KMS-11 (cell line): Measurements from ENCODE around the gene NCKAP5.

Experiments used
- H2AFZ ChIP-seq: fragments of 200-600 bp; sonication (generic); 2 replicates; pipeline ENCODE4 v1.6.1; 2016; ENCODE audit warnings: antibody characterized with exemption, mixed run types, low read depth
- H3K27ac ChIP-seq: fragments of 200-600 bp; sonication (generic); 2 replicates; pipeline ENCODE4 v1.6.1; 2016; ENCODE audit warnings: mild to moderate bottlenecking, mixed run types
- H3K27me3 ChIP-seq: fragments of 200-600 bp; sonication (generic); 2 replicates; pipeline ENCODE4 v1.6.1; 2017; ENCODE audit warnings: mild to moderate bottlenecking, low read depth, mixed run types, moderate library complexity; ENCODE audit not compliant: insufficient read depth
- H3K36me3 ChIP-seq: fragments of 200-600 bp; sonication (generic); 2 replicates; pipeline ENCODE4 v1.6.1; 2017; ENCODE audit warnings: mild to moderate bottlenecking, mixed run types; ENCODE audit not compliant: insufficient read depth
- H3K4me1 ChIP-seq: fragments of 200-600 bp; sonication (generic); 2 replicates; pipeline ENCODE4 v1.6.1; 2016; ENCODE audit warnings: mild to moderate bottlenecking, low read depth, mixed run types; ENCODE audit not compliant: poor library complexity, severe bottlenecking
- H3K4me2 ChIP-seq: fragments of 200-600 bp; sonication (generic); 2 replicates; pipeline ENCODE4 v1.7.0; 2016; ENCODE audit warnings: mild to moderate bottlenecking, mixed run types
- H3K4me3 ChIP-seq: fragments of 200-600 bp; sonication (generic); IDR thresholded peaks from 2 replicates; pipeline ENCODE4 v1.6.1; 2017; ENCODE audit warnings: low read depth, low read length, mixed read lengths; ENCODE audit not compliant: insufficient read depth
- H3K79me2 ChIP-seq: fragments of 200-600 bp; sonication (generic); 2 replicates; pipeline ENCODE4 v1.6.1; 2016; ENCODE audit warnings: low read depth, mixed run types; ENCODE audit not compliant: insufficient read depth
- H3K9ac ChIP-seq: fragments of 200-600 bp; sonication (generic); 2 replicates; pipeline ENCODE4 v1.6.1; 2016; ENCODE audit warnings: mild to moderate bottlenecking, mixed run types
- H4K20me1 ChIP-seq: fragments of 200-600 bp; sonication (generic); 2 replicates; pipeline ENCODE4 v1.6.1; 2016; ENCODE audit warnings: mild to moderate bottlenecking, mixed run types; ENCODE audit not compliant: insufficient read depth
- TF ChIP-seq, protein P1 (sequence below): fragments of 200-600 bp; sonication (generic); conservative IDR thresholded peaks from 2 replicates; pipeline ENCODE4 v1.6.1; 2017; ENCODE audit warnings: low read depth, mild to moderate bottlenecking, antibody characterized with exemption, low read length, moderate library complexity, mixed read lengths

NCKAP5 gene

DNA sequence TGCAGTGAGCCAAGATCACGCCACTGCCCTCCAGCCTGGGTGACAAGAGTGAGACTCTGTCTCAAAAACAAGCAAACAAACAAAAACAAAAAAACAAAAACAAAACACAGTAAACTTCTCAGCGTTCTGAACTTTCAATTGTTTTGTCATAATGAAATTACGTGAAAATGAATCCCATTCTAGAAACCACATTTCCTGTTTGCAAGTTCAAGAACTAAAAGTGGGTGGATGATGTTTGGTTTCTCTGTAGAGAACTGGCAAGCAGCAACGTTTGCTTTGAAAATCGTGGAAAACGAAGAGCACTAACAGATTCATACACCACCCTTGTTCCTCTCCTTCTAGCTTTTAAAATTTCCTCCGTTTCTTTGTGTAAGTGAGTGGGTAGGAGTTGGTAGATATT lies 672.2 kb downstream of the NCKAP5 start:
- Histone ChIP-seq H3K36me3 (no peaks in the 10 kb centered on the region), H3K4me2 (no peak overlapping the region), H3K27ac (no peak overlapping the region), H3K4me3 (no peak overlapping the region), H3K9ac (no peak overlapping the region), H3K4me1 (no peaks in the 10 kb centered on the region), H3K79me2 (no peaks in the 10 kb centered on the region), H3K27me3 (no peaks in the 10 kb centered on the region), H4K20me1 (no peaks in the 10 kb centered on the region), H2AFZ (no peak overlapping the region)
- TF ChIP-seq, protein P1, sequence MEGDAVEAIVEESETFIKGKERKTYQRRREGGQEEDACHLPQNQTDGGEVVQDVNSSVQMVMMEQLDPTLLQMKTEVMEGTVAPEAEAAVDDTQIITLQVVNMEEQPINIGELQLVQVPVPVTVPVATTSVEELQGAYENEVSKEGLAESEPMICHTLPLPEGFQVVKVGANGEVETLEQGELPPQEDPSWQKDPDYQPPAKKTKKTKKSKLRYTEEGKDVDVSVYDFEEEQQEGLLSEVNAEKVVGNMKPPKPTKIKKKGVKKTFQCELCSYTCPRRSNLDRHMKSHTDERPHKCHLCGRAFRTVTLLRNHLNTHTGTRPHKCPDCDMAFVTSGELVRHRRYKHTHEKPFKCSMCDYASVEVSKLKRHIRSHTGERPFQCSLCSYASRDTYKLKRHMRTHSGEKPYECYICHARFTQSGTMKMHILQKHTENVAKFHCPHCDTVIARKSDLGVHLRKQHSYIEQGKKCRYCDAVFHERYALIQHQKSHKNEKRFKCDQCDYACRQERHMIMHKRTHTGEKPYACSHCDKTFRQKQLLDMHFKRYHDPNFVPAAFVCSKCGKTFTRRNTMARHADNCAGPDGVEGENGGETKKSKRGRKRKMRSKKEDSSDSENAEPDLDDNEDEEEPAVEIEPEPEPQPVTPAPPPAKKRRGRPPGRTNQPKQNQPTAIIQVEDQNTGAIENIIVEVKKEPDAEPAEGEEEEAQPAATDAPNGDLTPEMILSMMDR: no peak

DNA sequence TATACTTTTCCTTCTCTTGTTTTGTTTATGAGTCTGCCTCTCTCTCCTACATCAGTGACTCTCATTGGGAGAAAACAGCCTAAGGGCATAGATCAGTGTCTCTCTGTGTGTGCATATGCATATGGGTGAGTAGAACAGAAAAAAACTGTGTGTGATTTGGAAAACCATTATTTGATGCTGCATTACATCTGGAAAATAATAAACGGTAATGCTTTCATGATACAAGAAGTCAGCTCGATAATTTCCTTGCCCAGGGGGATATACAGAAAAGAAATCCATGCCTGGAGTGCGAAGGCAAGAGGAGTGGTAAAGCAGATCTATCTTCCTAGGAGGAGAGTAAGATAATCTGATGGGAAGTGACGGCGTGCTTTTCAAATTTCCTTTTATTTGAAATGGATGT lies 676.8 kb downstream of the NCKAP5 start:
- H3K79me2 ChIP-seq: no peaks in the 10 kb centered on the region
- H3K27me3 ChIP-seq: no peaks in the 10 kb centered on the region
- no peak overlapping the region for H3K9ac ChIP-seq
- H4K20me1 ChIP-seq: no peaks in the 10 kb centered on the region
- no peak overlapping the region for H3K4me2 ChIP-seq
- no peaks in the 10 kb centered on the region for H3K4me1 ChIP-seq
- H2AFZ ChIP-seq: no peak overlapping the region
- H3K4me3 ChIP-seq: no peak overlapping the region
- H3K27ac ChIP-seq: no peak overlapping the region
- H3K36me3 ChIP-seq: no peaks in the 10 kb centered on the region
- TF ChIP-seq, protein P1: no peak

DNA sequence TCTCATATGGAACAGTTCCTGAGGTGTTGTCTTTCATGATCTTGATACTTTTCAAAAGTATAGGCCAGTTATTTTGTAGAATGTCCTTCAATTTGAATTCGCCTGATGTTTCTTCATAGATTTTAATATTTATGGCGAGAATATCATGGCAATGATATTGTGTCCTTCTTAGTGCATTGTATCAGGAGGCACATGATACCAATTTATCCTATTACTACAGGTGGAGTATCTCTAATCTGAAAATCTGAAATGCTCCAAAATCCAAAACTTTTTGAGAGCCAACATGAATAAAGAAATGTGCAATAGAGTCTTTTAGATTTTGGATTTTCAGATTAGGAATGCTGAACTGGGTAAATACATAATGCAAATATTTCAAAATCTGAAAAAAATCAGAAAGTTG lies 681.7 kb downstream of the NCKAP5 start:
- Histone ChIP-seq H3K9ac (no peak overlapping the region), H2AFZ (no peak overlapping the region), H3K4me2 (no peak overlapping the region), H3K4me1 (no peaks in the 10 kb centered on the region), H3K79me2 (no peaks in the 10 kb centered on the region), H3K27ac (no peak overlapping the region), H3K36me3 (no peaks in the 10 kb centered on the region), H4K20me1 (no peaks in the 10 kb centered on the region), H3K4me3 (no peak overlapping the region), H3K27me3 (no peaks in the 10 kb centered on the region)
- TF ChIP-seq, protein P1: no peak

DNA sequence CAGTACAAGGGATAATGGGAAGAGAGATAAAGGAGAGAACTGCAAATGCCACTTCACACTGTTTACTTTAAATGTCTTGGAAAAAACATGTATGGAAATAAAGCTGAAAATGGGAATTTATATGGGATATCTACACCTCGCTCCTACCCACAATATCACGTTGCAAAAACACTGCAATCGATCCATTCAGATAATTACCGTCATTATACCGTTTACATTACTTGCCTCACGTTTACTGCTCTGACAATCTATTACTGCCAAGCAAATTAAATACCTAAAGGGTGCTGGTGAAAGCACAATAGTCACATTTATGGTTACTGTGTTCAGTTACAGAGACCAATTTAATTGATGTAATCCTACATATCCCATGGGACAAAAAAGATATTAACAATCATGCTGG lies 683.6 kb downstream of the NCKAP5 start:
- H3K4me1 ChIP-seq: no peaks in the 10 kb centered on the region
- H3K27ac ChIP-seq: no peak overlapping the region
- no peak overlapping the region for H3K4me2 ChIP-seq
- H3K36me3 ChIP-seq: no peaks in the 10 kb centered on the region
- TF ChIP-seq, protein P1: no peak
- H2AFZ ChIP-seq: no peak overlapping the region
- H3K4me3 ChIP-seq: no peak overlapping the region
- no peaks in the 10 kb centered on the region for H3K27me3 ChIP-seq
- H4K20me1 ChIP-seq: no peaks in the 10 kb centered on the region
- no peaks in the 10 kb centered on the region for H3K79me2 ChIP-seq
- no peak overlapping the region for H3K9ac ChIP-seq
